Osteoblast (primary cell): ENCODE results near the gene SPG21. TPM values are rescaled to one million over a fixed set of nuclear protein-coding genes. Genes with fewer than 3 reads are reported as not detected.

Experiments used
- DNase-seq: peaks from one replicate; pipeline ENCODE4 v3.0.0; 2011; ENCODE audit warnings: low spot score, mixed read lengths; ENCODE audit not compliant: insufficient read length; ENCODE audit errors: missing footprints
- H2AFZ ChIP-seq: 2 replicates; pipeline ENCODE4 v1.6.0; 2011; ENCODE audit warnings: mild to moderate bottlenecking, low read length
- H3K27ac ChIP-seq: 2 replicates; pipeline ENCODE4 v1.5.1; 2011; ENCODE audit warnings: mild to moderate bottlenecking, low read depth, low read length, moderate library complexity
- H3K27me3 ChIP-seq: 2 replicates; pipeline ENCODE4 v1.6.0; 2012; ENCODE audit warnings: mild to moderate bottlenecking, control low read depth, inconsistent platforms, low read length, moderate library complexity; ENCODE audit not compliant: insufficient read depth
- H3K36me3 ChIP-seq: 2 replicates; pipeline ENCODE4 v1.5.1; 2011; ENCODE audit warnings: mild to moderate bottlenecking, low read length, control low read depth, moderate library complexity; ENCODE audit not compliant: insufficient read depth
- H3K4me1 ChIP-seq: 2 replicates; pipeline ENCODE4 v1.5.1; 2011; ENCODE audit warnings: mild to moderate bottlenecking, low read length, control low read depth, moderate library complexity; ENCODE audit not compliant: insufficient read depth
- H3K4me2 ChIP-seq: 2 replicates; pipeline ENCODE4 v1.6.0; 2011; ENCODE audit warnings: mild to moderate bottlenecking, low read length; ENCODE audit not compliant: insufficient read depth
- H3K4me3 ChIP-seq: fragments of 200-600 bp; sonication (generic); 3 replicates; pipeline ENCODE4 v1.5.1; 2012; ENCODE audit warnings: mild to moderate bottlenecking, low read length, inconsistent platforms; ENCODE audit not compliant: insufficient read depth
- H3K79me2 ChIP-seq: 2 replicates; pipeline ENCODE4 v1.6.0; 2012; ENCODE audit warnings: mild to moderate bottlenecking, low read length, control low read depth, inconsistent platforms; ENCODE audit not compliant: insufficient read depth
- H3K9me3 ChIP-seq: 2 replicates; pipeline ENCODE4 v1.5.1; 2011; ENCODE audit warnings: low read depth, low read length, control low read depth
- H4K20me1 ChIP-seq: 2 replicates; pipeline ENCODE4 v1.6.0; 2012; ENCODE audit warnings: mild to moderate bottlenecking, low read length, control low read depth; ENCODE audit not compliant: insufficient read depth
- total RNA-seq: library from RNA; depleted of rRNA; stranded (reverse); fragments of >200 nt; gene quantifications from 2 replicates; pipeline ENCODE4 v1.2.3, GENCODE V29; 2012
- TF ChIP-seq, protein P1 (sequence below): IDR thresholded peaks from 2 replicates; pipeline ENCODE4 v1.5.1; 2011; ENCODE audit warnings: mild to moderate bottlenecking, low read depth, low read length, moderate library complexity; ENCODE audit errors: extremely low read depth

The SPG21 gene
- total RNA-seq, 1 donor = 142 TPM

DNA sequence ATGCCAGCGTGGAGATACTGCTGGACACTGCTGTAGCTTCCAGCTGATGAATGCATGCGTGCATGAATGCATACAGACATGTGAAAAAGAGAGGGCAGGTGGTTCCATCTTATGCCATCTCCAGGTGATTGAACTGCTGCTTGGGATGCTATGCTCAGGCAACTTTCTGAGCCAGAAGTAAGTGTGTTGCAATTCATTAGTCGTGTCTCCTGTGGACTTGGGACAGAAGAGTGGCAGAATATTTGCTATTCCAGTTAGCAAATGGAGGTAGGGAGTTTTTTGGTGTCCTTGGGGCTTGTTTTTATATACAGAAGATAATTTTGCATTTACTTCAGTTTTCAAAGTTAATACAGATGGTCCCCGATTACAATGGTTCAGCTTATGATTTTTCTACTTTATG is 44.8 kb downstream of the SPG21 start:
- no peaks in the 10 kb centered on the region for H3K27me3 ChIP-seq
- no peak for DNase-seq

DNA sequence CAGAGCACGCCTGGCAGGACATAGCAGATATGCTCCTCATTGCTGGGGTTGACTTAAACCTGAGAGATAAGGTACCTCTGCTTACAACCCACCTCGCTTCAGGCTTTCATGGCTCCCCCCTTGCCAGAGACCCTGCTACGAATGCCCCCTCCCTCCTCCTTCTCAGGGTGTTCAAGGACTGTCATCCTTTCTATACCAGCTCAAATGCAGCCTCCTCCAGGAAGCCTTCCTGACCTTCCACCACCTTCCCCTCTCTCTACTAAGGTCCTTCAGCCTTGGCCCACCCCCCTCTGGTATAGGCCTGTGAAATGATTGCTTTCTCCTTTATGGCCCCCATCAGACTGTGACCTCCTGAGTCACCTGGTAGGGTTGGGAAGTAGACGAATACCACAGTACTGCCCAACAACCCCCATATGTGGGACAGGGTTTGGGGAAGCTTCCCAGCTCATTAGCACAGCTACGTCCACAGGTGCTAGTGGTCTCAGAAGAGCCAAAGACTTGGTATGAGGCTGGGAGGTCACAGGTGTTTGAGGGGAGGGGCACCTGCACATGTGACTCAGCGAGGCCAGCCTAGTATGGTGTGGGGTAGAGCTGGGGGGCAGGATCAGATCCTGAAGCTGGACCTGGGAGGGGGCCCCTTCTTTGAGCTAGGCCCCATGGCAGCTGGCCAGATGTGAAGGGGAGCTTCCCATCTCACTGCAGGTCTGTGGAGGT is 46.0 kb downstream of the SPG21 start:
- H4K20me1 ChIP-seq = no peaks in the 10 kb centered on the region
- H3K27ac ChIP-seq = no peak overlapping the region
- no peak for DNase-seq
- H3K4me2 ChIP-seq = no peak overlapping the region
- H3K36me3 ChIP-seq = no peaks in the 10 kb centered on the region
- TF ChIP-seq, protein P1, sequence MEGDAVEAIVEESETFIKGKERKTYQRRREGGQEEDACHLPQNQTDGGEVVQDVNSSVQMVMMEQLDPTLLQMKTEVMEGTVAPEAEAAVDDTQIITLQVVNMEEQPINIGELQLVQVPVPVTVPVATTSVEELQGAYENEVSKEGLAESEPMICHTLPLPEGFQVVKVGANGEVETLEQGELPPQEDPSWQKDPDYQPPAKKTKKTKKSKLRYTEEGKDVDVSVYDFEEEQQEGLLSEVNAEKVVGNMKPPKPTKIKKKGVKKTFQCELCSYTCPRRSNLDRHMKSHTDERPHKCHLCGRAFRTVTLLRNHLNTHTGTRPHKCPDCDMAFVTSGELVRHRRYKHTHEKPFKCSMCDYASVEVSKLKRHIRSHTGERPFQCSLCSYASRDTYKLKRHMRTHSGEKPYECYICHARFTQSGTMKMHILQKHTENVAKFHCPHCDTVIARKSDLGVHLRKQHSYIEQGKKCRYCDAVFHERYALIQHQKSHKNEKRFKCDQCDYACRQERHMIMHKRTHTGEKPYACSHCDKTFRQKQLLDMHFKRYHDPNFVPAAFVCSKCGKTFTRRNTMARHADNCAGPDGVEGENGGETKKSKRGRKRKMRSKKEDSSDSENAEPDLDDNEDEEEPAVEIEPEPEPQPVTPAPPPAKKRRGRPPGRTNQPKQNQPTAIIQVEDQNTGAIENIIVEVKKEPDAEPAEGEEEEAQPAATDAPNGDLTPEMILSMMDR = no peak
- H3K4me1 ChIP-seq = no peaks in the 10 kb centered on the region
- H3K79me2 ChIP-seq = no peaks in the 10 kb centered on the region
- H3K27me3 ChIP-seq = no peaks in the 10 kb centered on the region
- H2AFZ ChIP-seq = no peak overlapping the region
- H3K9me3 ChIP-seq = no peaks in the 10 kb centered on the region
- H3K4me3 ChIP-seq = no peak overlapping the region

More for the DNA sequence above, 44.8 kb downstream of the SPG21 start:
- Histone ChIP-seq H3K4me2 (no peak overlapping the region), H2AFZ (no peak overlapping the region), H4K20me1 (no peaks in the 10 kb centered on the region), H3K9me3 (no peaks in the 10 kb centered on the region), H3K4me1 (no peaks in the 10 kb centered on the region), H3K79me2 (no peaks in the 10 kb centered on the region), H3K36me3 (no peaks in the 10 kb centered on the region), H3K4me3 (no peak overlapping the region), H3K27ac (no peak overlapping the region)
- TF ChIP-seq, protein P1 = no peak

DNA sequence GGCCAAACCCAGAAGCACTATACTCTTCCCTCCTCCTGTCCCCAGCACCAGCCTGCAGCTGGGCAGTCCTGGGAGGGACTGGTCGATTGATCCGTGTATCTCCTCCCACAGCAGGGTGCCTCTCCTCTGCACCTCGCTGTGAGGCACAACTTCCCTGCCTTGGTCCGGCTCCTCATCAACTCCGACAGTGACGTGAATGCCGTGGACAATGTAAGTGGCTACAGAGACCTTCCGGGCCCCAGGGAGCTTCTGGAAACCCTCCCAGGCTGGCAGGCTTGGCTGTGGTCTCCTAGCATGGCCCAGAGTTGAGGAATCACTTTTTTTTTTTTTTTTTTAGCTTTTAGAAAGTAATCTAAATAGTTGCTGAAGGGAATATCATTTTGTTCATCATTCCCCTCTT is 47.4 kb downstream of the SPG21 start:
- Histone ChIP-seq H3K27ac (no peak overlapping the region), H3K9me3 (no peaks in the 10 kb centered on the region), H3K27me3 (no peaks in the 10 kb centered on the region), H3K36me3 (no peaks in the 10 kb centered on the region), H2AFZ (no peak overlapping the region), H3K4me3 (no peak overlapping the region), H4K20me1 (no peaks in the 10 kb centered on the region), H3K4me1 (peaks cover 6% of the 10 kb centered on the region), H3K4me2 (no peak overlapping the region), H3K79me2 (no peaks in the 10 kb centered on the region)
- DNase-seq = no peak
- TF ChIP-seq, protein P1 = no peak

DNA sequence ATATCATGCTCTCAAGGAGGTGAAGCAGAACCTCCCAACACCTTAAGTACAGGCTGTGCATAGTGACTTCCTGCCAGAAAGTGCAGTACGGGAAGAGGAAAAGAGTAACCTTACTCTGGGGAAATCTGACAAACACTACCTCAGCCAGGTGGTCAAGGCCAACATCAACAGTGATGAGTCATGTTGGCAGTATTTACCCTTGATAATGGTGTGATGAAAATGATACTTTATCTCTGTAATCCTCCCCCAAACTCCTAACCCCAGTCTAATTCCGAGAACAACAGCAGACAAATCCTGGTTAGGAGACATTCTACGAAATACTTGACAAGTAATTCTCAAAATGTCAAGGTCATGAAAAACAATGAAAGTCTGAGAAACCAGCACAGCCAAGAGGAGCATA is 51.5 kb downstream of the SPG21 start:
- H3K4me1 ChIP-seq = peaks cover 6% of the 10 kb centered on the region
- H2AFZ ChIP-seq = no peak overlapping the region
- H3K36me3 ChIP-seq = no peaks in the 10 kb centered on the region
- H3K79me2 ChIP-seq = no peaks in the 10 kb centered on the region
- no peak for DNase-seq
- no peaks in the 10 kb centered on the region for H3K9me3 ChIP-seq
- no peaks in the 10 kb centered on the region for H4K20me1 ChIP-seq
- no peak overlapping the region for H3K4me2 ChIP-seq
- no peaks in the 10 kb centered on the region for H3K27me3 ChIP-seq
- no peak overlapping the region for H3K4me3 ChIP-seq
- TF ChIP-seq, protein P1 = no peak
- H3K27ac ChIP-seq = no peak overlapping the region
